ENCODE data around the gene SYNDIG1. TPM values are rescaled to one million over a fixed set of nuclear protein-coding genes. Genes with fewer than 3 reads are reported as not detected.
A peak's percentile ranks its signal among the peaks of the same experiment; 100 is the strongest.

The SYNDIG1 gene
- total RNA-seq = not detected

GRCh38 chr20:24469116-24469893 is at the start of gene SYNDIG1:
Gene SYNDIG1, plus strand, starts transcription at chr20:24469629. Its CDS starts 73,469 bp downstream, at chr20:24543098.
- Histone ChIP-seq H3K27ac (no peak within 1 kb of the TSS), H3K4me3 (peak within 1 kb of the TSS; percentile 8 to 66 (median 34))
- 5 to 7% methylated on average over 3 to 7 of the region's 91 CpGs for WGBS, 2 donors

GRCh38 chr20:24419786-24420185 is 49.6 kb upstream of the SYNDIG1 start:
- WGBS, 2 donors = 76 to 86% methylated on average over 4 to 5 of the region's 6 CpGs
- H3K9me3 ChIP-seq = peaks cover 0 to 7% (median 6%) of the 10 kb centered on the region in 3 donors
- TF ChIP-seq, protein P1, sequence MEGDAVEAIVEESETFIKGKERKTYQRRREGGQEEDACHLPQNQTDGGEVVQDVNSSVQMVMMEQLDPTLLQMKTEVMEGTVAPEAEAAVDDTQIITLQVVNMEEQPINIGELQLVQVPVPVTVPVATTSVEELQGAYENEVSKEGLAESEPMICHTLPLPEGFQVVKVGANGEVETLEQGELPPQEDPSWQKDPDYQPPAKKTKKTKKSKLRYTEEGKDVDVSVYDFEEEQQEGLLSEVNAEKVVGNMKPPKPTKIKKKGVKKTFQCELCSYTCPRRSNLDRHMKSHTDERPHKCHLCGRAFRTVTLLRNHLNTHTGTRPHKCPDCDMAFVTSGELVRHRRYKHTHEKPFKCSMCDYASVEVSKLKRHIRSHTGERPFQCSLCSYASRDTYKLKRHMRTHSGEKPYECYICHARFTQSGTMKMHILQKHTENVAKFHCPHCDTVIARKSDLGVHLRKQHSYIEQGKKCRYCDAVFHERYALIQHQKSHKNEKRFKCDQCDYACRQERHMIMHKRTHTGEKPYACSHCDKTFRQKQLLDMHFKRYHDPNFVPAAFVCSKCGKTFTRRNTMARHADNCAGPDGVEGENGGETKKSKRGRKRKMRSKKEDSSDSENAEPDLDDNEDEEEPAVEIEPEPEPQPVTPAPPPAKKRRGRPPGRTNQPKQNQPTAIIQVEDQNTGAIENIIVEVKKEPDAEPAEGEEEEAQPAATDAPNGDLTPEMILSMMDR (IDR thresholded peaks at IDR 0.05) = no peak
- TF ChIP-seq POLR2A (IDR thresholded peaks at IDR 0.05) = no peak
- no peaks in the 10 kb centered on the region for H3K27me3 ChIP-seq
- H3K36me3 ChIP-seq = no peaks in the 10 kb centered on the region
- no peaks in the 10 kb centered on the region for H3K4me1 ChIP-seq
- no peak overlapping the region for H3K27ac ChIP-seq
- intact Hi-C loops (cut with DNase I) = no loop called here
- no peak overlapping the region for H3K4me3 ChIP-seq
- no peak for DNase-seq

More at GRCh38 chr20:24469116-24469893, at the start of gene SYNDIG1:
- TF ChIP-seq, protein P1 (IDR thresholded peaks at IDR 0.05) = no peak
- no peak for TF ChIP-seq POLR2A (IDR thresholded peaks at IDR 0.05)
- no peaks in the 10 kb centered on the region for H3K9me3 ChIP-seq
- intact Hi-C loops (cut with DNase I) = no loop called here
- H3K27me3 ChIP-seq = peaks cover 14 to 95% (median 14%) of the 10 kb centered on the region in 4 donors
- no peak for DNase-seq
- H3K4me1 ChIP-seq = peaks cover 15 to 27% (median 17%) of the 10 kb centered on the region in 3 donors
- H3K36me3 ChIP-seq = no peaks in the 10 kb centered on the region

DNA sequence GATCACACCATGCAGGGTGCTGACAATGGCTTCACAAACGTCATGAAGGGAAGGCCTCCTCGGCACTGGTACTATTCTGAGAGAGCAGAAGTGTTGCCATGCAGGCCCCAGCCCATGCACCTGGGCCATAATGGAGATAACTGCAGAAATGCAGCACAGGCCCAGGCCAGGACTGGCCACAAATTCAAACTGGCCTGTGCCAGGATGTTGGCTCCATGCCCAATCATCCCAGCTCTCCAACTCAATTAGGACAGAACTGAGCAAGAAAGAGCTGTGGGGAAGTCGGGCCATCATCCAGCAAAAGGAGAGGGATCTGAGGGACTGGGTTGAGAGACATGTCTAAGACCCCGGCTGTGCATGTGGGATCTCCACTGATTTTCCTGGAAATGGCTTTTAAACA is 48.9 kb upstream of the SYNDIG1 start:
- Histone ChIP-seq H3K4me3 (no peak overlapping the region), H3K27me3 (no peaks in the 10 kb centered on the region), H3K4me1 (no peaks in the 10 kb centered on the region), H3K27ac (no peak overlapping the region), H3K9me3 (peaks cover 0 to 2% (median 0%) of the 10 kb centered on the region in 3 donors), H3K36me3 (no peaks in the 10 kb centered on the region)
- intact Hi-C loops (cut with DNase I) = no loop called here
- WGBS, 2 donors = 33 to 82% methylated on average over 1 to 2 of the region's 4 CpGs
- no peak for DNase-seq
- TF ChIP-seq, protein P1 (IDR thresholded peaks at IDR 0.05) = no peak
- no peak for TF ChIP-seq POLR2A (IDR thresholded peaks at IDR 0.05)

DNA sequence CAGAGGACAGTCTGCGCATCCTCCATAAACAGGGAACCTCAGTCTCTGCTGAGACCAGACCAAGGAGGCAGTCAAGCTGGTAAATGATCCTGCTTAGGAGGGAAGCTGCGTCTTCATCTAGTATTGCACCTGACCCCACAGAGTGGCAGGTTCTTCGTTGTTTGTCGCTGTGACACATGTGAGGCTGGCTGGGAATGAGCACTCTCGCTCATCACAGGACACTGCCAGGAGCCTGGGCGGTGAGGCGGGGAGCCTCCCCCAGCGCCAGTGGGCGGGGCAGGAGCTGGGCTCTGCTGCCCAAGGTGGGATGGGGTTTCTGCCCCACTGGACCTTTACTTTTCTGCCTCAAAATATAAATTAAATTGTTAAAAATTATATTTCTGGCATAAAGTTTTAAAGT is 48.4 kb upstream of the SYNDIG1 start:
- TF ChIP-seq, protein P1 (IDR thresholded peaks at IDR 0.05) = no peak
- TF ChIP-seq POLR2A (IDR thresholded peaks at IDR 0.05) = no peak
- no peaks in the 10 kb centered on the region for H3K9me3 ChIP-seq
- no peak overlapping the region for H3K27ac ChIP-seq
- intact Hi-C loops (cut with DNase I) = no loop called here
- no peaks in the 10 kb centered on the region for H3K27me3 ChIP-seq
- H3K4me1 ChIP-seq = no peaks in the 10 kb centered on the region
- DNase-seq = no peak
- H3K36me3 ChIP-seq = no peaks in the 10 kb centered on the region
- no peak overlapping the region for H3K4me3 ChIP-seq
- WGBS, 2 donors = 73 to 86% methylated on average over 5 to 9 of the region's 9 CpGs

DNA sequence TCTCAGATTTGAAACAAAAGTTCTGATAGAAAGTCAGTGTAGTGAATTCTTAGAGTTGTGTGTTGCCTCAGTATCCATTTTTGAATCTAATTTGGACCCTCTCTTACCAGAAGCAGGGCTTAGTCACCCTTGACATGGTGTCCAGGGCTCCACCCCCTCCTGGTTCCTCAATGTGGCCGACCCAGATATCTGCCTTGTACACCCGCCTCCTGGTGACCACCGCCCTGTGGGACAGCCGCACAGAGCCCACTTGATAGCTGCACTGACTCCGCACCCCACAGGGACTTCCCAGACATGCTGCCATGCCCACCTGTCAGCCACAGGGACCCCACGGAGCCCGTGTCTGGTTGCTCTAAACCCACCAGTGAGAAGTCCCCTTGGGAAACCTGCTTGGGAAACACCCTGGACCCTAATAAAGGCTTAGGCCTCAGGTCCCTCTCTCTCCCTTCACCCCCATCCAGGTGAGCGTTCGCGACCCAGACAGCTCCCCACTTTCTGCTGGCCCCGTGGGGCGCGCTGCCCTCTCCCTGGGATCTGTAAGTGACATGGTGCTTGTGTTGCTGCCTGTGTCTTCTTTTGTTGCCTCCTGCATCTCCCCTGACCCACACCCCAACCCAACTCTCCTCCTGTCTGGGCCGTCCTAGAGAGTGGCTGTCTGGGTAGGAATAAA is 47.2 kb upstream of the SYNDIG1 start:
- no peaks in the 10 kb centered on the region for H3K9me3 ChIP-seq
- intact Hi-C loops (cut with DNase I) = no loop called here
- H3K36me3 ChIP-seq = no peaks in the 10 kb centered on the region
- H3K4me3 ChIP-seq = no peak overlapping the region
- no peak overlapping the region for H3K27ac ChIP-seq
- DNase-seq = no peak
- WGBS, 2 donors = 90 to 98% methylated on average over 7 to 11 of the region's 14 CpGs
- TF ChIP-seq, protein P1 (IDR thresholded peaks at IDR 0.05) = no peak
- no peak for TF ChIP-seq POLR2A (IDR thresholded peaks at IDR 0.05)
- H3K4me1 ChIP-seq = no peaks in the 10 kb centered on the region
- no peaks in the 10 kb centered on the region for H3K27me3 ChIP-seq
